IPS-18a (cell line): ENCODE measurements around the gene SLC35F4.
"Not testable (repeated sequence)": the region's sequence is repeated elsewhere in the genome, so short reads cannot be mapped to it uniquely, and the experiment has no call there.

Experiments
- H3K27ac ChIP-seq: one replicate; pipeline ENCODE4 v1.5.1; 2013; ENCODE audit warnings: low read length
- H3K27me3 ChIP-seq: one replicate; pipeline ENCODE4 v1.6.1; 2013; ENCODE audit warnings: mild to moderate bottlenecking, low read length; ENCODE audit not compliant: control insufficient read depth, insufficient read depth
- H3K36me3 ChIP-seq: one replicate; pipeline ENCODE4 v1.6.1; 2013; ENCODE audit warnings: low read depth, low read length; ENCODE audit not compliant: control insufficient read depth
- H3K4me1 ChIP-seq: one replicate; pipeline ENCODE4 v1.6.1; 2013; ENCODE audit warnings: low read depth, low read length; ENCODE audit not compliant: control insufficient read depth
- H3K4me3 ChIP-seq: one replicate; pipeline ENCODE4 v1.5.1; 2013; ENCODE audit warnings: low read length
- H3K9ac ChIP-seq: one replicate; pipeline ENCODE4 v1.6.1; 2013; ENCODE audit warnings: mild to moderate bottlenecking, low read length, moderate library complexity
- H3K9me3 ChIP-seq: one replicate; pipeline ENCODE4 v1.6.1; 2013; ENCODE audit warnings: low read depth, low read length; ENCODE audit not compliant: control insufficient read depth

SLC35F4 gene

DNA sequence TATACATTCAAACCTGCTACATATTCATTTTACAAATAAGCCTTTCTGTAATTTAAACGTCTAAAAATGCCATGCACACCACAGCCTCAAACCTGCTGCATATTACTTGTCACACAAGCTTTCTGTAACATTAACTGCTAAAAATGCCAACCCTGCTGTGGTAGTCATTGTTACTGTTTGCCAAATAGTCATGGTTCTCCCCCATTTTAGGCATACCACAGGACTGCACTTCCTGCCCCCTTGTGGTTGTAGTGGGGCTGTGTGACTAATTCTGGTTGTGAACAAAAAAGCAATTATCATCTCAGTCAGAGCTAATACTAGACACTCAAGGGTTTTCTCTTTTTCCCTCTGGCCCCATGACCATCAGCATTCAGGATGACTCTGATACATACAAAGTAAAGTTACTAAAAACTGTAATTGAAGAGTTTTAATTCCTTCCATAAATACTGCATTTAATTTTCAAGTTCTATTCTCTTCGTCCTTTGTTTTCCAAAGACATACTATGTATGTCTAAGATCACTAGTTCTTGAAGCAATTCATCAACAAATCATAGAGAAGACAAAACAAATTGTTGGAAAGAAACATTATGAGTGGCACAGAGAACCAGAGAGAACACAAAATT is 5.7 kb upstream of the SLC35F4 start:
- no peaks in the 10 kb centered on the region for H3K36me3 ChIP-seq
- H3K27me3 ChIP-seq, result peaks cover 7% of the 10 kb centered on the region
- H3K4me3 ChIP-seq, result no peak overlapping the region
- H3K9ac ChIP-seq, result no peak overlapping the region
- peaks cover 5% of the 10 kb centered on the region for H3K4me1 ChIP-seq
- no peaks in the 10 kb centered on the region for H3K9me3 ChIP-seq
- no peak overlapping the region for H3K27ac ChIP-seq

DNA sequence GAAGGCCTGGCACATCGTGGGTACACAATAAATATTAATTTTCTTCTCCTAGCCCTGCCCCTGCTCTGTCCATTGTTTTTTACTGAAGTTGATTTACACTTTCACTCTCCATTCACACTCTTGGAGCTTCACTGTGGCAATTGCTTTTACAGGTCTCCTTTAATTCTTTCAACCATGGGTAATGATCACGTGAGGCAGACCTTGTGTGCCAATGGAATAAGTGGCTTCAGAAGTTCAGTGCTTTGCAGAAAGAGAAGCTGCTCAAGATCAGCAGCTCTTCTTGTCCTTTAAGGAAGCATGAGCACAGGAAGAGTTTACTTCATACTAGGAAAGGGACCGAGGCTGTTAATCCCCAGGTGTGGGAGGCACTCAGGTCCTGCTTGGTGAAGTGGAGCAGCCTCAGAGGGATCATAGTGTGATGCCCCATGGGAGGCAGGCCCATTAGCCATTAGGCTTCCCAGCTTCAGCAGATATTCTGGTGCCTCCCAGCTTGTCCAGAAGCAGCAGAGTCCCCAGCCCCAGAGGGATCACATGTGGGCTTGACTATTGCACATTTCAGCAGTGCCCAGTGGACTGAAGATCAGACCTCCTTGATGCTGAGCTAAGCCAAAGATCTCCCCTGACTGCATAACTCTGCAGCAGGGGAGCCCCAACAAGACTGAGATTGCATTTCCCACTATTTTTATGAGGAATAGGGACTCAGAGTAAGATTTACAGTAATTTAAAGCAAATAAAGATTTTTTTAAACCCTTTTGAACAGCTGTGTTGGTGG is 5.0 kb upstream of the SLC35F4 start:
- Histone ChIP-seq H3K9me3 (no peaks in the 10 kb centered on the region), H3K4me1 (peaks cover 8% of the 10 kb centered on the region), H3K4me3 (no peak overlapping the region), H3K27ac (no peak overlapping the region), H3K36me3 (no peaks in the 10 kb centered on the region), H3K27me3 (peaks cover 14% of the 10 kb centered on the region), H3K9ac (no peak overlapping the region)

DNA sequence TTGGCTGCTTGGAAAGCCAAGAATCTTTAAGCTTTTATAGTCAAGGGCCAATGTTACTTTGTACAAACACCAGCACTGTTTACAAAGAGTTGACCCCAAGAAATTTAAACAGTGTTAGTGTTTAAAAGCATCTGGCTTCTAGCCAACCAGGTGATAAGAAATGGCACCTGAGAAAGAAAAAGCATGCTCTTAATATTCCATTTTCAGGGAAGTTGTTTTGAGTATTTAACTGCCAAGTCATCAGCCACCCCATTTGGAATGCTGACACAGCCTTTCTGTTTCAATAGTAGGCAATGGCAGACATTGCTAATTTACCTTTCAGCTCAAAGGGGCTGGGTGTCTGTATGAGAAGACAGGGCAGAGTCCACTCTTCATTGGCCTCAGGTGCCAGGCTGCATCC is 3.7 kb upstream of the SLC35F4 start:
- H3K36me3 ChIP-seq, result no peaks in the 10 kb centered on the region
- no peaks in the 10 kb centered on the region for H3K9me3 ChIP-seq
- H3K27me3 ChIP-seq, result peaks cover 27% of the 10 kb centered on the region
- no peak overlapping the region for H3K4me3 ChIP-seq
- H3K27ac ChIP-seq, result no peak overlapping the region
- no peak overlapping the region for H3K9ac ChIP-seq
- H3K4me1 ChIP-seq, result peaks cover 8% of the 10 kb centered on the region

DNA sequence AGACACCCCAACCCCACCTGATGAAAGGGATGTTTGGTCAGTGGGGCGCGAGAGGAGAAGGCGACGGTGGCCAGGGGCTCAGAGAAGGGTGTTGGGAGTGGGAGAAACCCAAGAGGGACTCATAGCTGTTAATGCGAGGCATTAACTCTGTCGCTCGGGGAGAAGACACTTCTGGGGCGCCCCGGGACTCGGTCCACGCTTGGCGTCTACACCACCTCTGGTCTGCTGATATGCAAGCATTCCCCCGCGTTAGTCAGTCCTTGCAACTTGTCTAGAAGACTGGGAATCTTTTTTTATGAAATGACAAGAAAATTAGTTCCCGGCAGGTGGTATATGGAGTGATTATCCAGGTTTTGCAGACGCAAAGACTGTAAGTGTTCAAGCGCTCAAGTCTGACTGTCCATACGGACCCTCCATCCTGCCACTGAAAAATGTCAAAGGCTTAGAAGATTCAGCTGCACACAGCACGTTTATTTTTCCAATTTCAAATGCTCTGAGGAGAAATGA is 360 bp upstream of the SLC35F4 start:
- no peaks in the 10 kb centered on the region for H3K9me3 ChIP-seq
- peak overlapping the region; percentile 61 for H3K4me3 ChIP-seq
- H3K27ac ChIP-seq, result no peak overlapping the region
- H3K27me3 ChIP-seq, result peaks cover 41% of the 10 kb centered on the region
- peaks cover 5% of the 10 kb centered on the region for H3K4me1 ChIP-seq
- H3K9ac ChIP-seq, result no peak overlapping the region
- H3K36me3 ChIP-seq, result no peaks in the 10 kb centered on the region

DNA sequence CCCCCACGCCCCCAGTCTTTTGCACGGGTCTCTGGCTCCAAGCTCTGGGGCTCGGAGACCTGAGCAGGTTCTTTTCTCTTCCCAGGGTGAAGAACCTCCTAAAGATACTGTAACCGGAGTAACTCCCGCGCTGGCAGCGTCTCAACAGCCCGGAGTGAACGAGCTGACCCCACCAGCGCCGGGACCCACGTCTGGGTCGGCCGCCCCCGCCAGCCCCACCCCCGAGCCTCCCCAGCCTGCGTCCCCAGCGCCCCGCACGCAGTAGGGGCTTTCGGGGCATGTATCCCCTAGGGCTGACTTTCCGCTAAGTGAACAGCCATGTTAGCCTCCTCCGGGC is 858 bp downstream of the SLC35F4 start:
- H3K9me3 ChIP-seq, result no peaks in the 10 kb centered on the region
- no peak overlapping the region for H3K9ac ChIP-seq
- no peak overlapping the region for H3K27ac ChIP-seq
- no peaks in the 10 kb centered on the region for H3K36me3 ChIP-seq
- H3K27me3 ChIP-seq, result peaks cover 41% of the 10 kb centered on the region
- H3K4me3 ChIP-seq, result peak overlapping the region; percentile 61
- H3K4me1 ChIP-seq, result peaks cover 3% of the 10 kb centered on the region

DNA sequence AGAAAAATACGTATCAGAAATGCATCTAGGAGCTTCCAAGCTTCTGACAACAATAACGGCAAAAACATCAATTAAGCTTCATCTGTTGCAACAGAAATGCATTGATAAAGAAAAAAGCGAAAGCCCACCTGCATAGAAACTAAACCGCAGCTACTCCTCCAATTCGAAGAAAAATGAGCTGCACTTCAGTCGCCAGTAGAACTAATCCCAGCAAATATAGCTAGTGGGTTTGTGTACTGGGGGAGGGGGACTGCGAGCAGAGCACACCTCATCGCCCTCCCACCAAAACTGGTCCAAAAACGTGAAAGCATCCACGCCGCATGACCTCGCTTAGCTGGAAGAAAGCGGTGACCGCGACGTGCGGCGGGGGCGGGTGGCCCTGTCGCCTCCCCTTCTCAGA is 1.2 kb downstream of the SLC35F4 start:
- H3K27me3 ChIP-seq, result peaks cover 41% of the 10 kb centered on the region
- H3K9me3 ChIP-seq, result no peaks in the 10 kb centered on the region
- peaks cover 3% of the 10 kb centered on the region for H3K4me1 ChIP-seq
- no peaks in the 10 kb centered on the region for H3K36me3 ChIP-seq
- no peak overlapping the region for H3K9ac ChIP-seq
- peak overlapping the region; percentile 61 for H3K4me3 ChIP-seq
- H3K27ac ChIP-seq, result no peak overlapping the region

DNA sequence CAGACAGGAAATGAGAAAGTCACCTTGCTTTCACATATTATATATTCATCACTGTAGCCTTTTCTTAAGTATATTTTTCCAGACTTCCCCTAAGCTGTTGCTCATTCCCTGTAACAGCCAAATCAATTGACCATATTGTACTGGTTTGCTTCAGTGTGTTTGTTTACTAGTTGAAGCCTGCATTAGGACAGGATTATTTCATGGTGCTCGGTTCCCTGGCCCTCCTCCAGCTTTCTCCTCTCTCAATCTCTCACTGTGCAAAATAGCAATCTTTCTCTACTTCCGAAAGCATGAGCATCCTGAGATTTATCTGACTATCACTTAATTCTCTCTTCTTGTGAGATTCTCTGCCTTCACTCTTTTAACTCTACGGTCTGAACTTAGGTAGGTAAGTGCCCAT is 2.4 kb downstream of the SLC35F4 start:
- no peaks in the 10 kb centered on the region for H3K36me3 ChIP-seq
- H3K4me1 ChIP-seq, result peaks cover 3% of the 10 kb centered on the region
- H3K4me3 ChIP-seq, result no peak overlapping the region
- H3K9me3 ChIP-seq, result no peaks in the 10 kb centered on the region
- peaks cover 41% of the 10 kb centered on the region for H3K27me3 ChIP-seq
- no peak overlapping the region for H3K9ac ChIP-seq
- H3K27ac ChIP-seq, result no peak overlapping the region

DNA sequence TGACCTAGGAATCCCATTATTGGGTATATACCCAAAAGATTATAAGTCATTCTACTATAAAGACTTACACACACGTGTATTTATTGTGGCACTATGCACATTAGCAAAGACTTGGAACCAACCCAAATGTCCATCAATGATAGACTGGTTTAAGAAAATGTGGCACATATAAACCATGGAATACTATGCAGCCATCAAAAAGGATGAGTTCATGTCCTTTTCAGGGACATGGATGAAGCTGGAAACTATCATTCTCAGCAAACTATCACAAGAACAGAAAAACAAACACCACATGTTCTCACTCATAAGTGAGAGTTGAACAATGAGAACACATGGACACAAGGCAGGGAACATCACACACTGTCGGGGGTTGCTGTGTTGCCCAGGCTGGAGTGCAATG is 10.2 kb downstream of the SLC35F4 start:
- H3K4me1 ChIP-seq, H3K4me3 ChIP-seq, H3K9ac ChIP-seq, H3K36me3 ChIP-seq, H3K27ac ChIP-seq, H3K27me3 ChIP-seq, H3K9me3 ChIP-seq: not testable (repeated sequence)

DNA sequence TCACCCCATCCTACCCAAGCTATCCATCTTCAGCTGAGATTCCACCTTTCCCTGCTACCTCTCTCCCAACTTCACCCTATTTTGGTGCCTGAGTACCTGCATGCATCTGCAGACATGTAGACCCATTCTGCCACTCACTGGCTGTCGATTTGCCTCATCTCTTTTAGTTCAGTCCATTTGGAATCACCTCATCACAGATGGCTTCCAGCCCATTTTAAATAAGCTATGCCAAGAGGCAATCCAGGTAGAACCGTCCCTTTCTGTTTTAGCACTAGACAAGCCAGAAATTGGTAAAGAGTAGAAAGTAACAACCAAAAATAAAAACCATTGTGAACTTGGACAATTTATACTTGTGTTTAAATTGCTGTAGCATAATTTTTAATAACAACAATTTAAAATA is 11.3 kb downstream of the SLC35F4 start:
- Histone ChIP-seq H3K27ac (no peak overlapping the region), H3K9ac (no peak overlapping the region), H3K27me3 (no peaks in the 10 kb centered on the region), H3K4me1 (no peaks in the 10 kb centered on the region), H3K9me3 (no peaks in the 10 kb centered on the region), H3K4me3 (no peak overlapping the region), H3K36me3 (no peaks in the 10 kb centered on the region)

DNA sequence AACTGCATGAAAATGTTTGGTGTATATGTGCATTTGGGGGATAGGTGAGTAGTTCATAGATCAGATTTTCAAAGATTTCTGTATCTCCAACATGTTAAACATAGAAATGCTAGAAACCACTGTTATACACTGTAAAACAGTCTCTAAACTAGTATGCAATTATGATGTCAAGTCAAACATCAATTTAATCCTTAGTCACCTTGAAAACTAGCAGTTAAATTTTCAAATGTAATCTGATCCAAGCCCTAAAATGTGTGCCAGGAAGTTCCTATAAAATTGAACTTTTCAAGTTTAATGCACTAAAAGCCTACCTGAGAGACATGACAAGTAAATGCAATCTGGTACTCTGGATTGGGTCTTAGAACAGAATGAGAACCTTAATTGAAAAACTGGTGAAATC is 14.5 kb downstream of the SLC35F4 start:
- H3K27ac ChIP-seq, result no peak overlapping the region
- no peaks in the 10 kb centered on the region for H3K9me3 ChIP-seq
- H3K27me3 ChIP-seq, result no peaks in the 10 kb centered on the region
- H3K4me3 ChIP-seq, result no peak overlapping the region
- no peak overlapping the region for H3K9ac ChIP-seq
- no peaks in the 10 kb centered on the region for H3K36me3 ChIP-seq
- H3K4me1 ChIP-seq, result no peaks in the 10 kb centered on the region

DNA sequence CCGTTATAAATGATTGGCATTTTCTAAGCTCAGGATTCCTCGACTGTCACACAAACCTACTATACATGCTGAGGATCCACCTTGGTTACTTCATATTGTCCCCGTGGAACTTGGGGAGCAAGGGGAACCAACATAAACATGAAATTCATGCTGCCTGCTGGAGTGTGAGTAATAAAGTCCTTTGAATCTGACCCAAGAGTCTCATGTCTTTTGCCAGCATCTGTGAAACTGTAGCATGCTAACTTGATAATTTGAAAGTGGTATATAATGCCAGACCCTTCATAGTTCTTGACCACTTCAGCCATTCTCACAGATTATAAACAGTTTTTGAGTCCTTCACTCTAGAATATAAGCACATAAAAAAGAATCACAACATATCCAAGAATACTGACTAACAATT is 17.1 kb downstream of the SLC35F4 start:
- H3K27ac ChIP-seq, result no peak overlapping the region

DNA sequence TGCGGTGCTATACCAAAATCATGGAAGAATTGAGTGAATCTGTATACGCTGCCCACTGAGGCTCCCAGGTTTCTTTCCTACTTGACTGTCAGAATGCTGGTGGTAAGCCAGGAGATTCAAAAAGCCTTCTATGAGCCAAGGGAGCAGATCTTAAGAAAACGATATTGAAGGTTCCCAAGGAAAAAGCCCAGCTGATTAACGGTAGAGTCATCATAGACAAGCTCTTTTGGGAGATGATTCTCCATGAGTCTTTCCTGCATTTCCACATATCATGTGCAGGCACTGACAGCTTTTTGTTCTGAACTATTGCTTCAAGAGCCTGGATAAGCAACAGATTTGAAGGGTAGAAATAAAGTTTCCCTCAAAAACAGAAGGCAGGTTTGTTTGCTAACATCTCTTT is 17.5 kb downstream of the SLC35F4 start:
- H3K27me3 ChIP-seq, result no peaks in the 10 kb centered on the region
- H3K27ac ChIP-seq, result no peak overlapping the region

More for the DNA sequence above, 17.1 kb downstream of the SLC35F4 start:
- Histone ChIP-seq H3K36me3 (no peaks in the 10 kb centered on the region), H3K9ac (no peak overlapping the region), H3K9me3 (no peaks in the 10 kb centered on the region), H3K4me3 (no peak overlapping the region), H3K4me1 (no peaks in the 10 kb centered on the region), H3K27me3 (no peaks in the 10 kb centered on the region)

More for the DNA sequence above, 17.5 kb downstream of the SLC35F4 start:
- Histone ChIP-seq H3K4me3 (no peak overlapping the region), H3K9ac (no peak overlapping the region), H3K36me3 (no peaks in the 10 kb centered on the region), H3K9me3 (no peaks in the 10 kb centered on the region), H3K4me1 (no peaks in the 10 kb centered on the region)
